ENCODE measurements around the gene TPMT.

- TF ChIP-seq POLR2A (IDR thresholded peaks at IDR 0.05), result no peak
- TF ChIP-seq CTCF (IDR thresholded peaks at IDR 0.05 in 8 of 11, conservative IDR thresholded peaks at IDR 0.05 in 3 of 11), result peak; percentile 81 to 95 (median 91)
- peak; percentile 90 to 95 (median 90) for TF ChIP-seq POLR2AphosphoS5 (IDR thresholded peaks at IDR 0.05)
Observed at GRCh38 chr6:18122128-18123093, 32.5 kb downstream of the TPMT start, which contains the start of gene NHLRC1.
